Lung microvascular endothelial cell (primary cell): ENCODE measurements around the gene MAN2A1. TPM values are rescaled to one million over a fixed set of nuclear protein-coding genes. Genes with fewer than 3 reads are reported as not detected.

Experiments used
- DNase-seq, 2 donors: peaks; one replicate each; pipeline versions ENCODE4 v3.0.0 to v3.0.0-alpha.2; 2010; ENCODE audit warnings: low read depth in 2 of 2
- total RNA-seq: library from RNA; depleted of rRNA; stranded (reverse); fragments of >200 nt; gene quantifications from 2 replicates; pipeline ENCODE4 v1.2.1, GENCODE V29; 2014

MAN2A1 gene
- total RNA-seq: 42.9 and 45.4 TPM in 2 replicates

- peak; percentile 61 to 77 for DNase-seq
Measured at GRCh38 chr5:109689740-109690241, at the start of gene MAN2A1. Gene MAN2A1 (plus strand): TSS chr5:109689927. CDS start chr5:109690418, 491 bp downstream.

GRCh38 chr5:109640976-109641375 is 48.8 kb upstream of the MAN2A1 start:
- DNase-seq: no peak

GRCh38 chr5:109643791-109644350 is 45.9 kb upstream of the MAN2A1 start:
- no peak for DNase-seq

- DNase-seq: no peak
Measured at GRCh38 chr5:109644829-109645228, 44.9 kb upstream of the MAN2A1 start.

GRCh38 chr5:109645707-109646192 is 44.0 kb upstream of the MAN2A1 start:
- DNase-seq: no peak

GRCh38 chr5:109649318-109649717 is 40.4 kb upstream of the MAN2A1 start:
- DNase-seq: no peak

- no peak for DNase-seq
Measured at GRCh38 chr5:109650493-109650892, 39.2 kb upstream of the MAN2A1 start.

- DNase-seq: no peak
Measured at GRCh38 chr5:109652096-109652495, 37.6 kb upstream of the MAN2A1 start.

- no peak for DNase-seq
Measured at GRCh38 chr5:109653042-109653441, 36.7 kb upstream of the MAN2A1 start.

- DNase-seq: no peak
Measured at GRCh38 chr5:109653561-109654239, 36.0 kb upstream of the MAN2A1 start.

GRCh38 chr5:109654455-109654854 is 35.3 kb upstream of the MAN2A1 start:
- peak in 1 of 2 donors; percentile 55 for DNase-seq

GRCh38 chr5:109655841-109656240 is 33.9 kb upstream of the MAN2A1 start:
- peak; percentile 1 to 12 for DNase-seq

GRCh38 chr5:109656829-109657228 is 32.9 kb upstream of the MAN2A1 start:
- peak; percentile 40 to 94 for DNase-seq

GRCh38 chr5:109659901-109660300 is 29.8 kb upstream of the MAN2A1 start:
- DNase-seq: no peak

GRCh38 chr5:109660301-109660700 is 29.4 kb upstream of the MAN2A1 start:
- DNase-seq: no peak

GRCh38 chr5:109668237-109668636 is 21.5 kb upstream of the MAN2A1 start:
- peak; percentile 11 to 86 for DNase-seq

- DNase-seq: peak in 1 of 2 donors; percentile 29
Measured at GRCh38 chr5:109668668-109669422, 20.9 kb upstream of the MAN2A1 start.

GRCh38 chr5:109669991-109670706 is 19.6 kb upstream of the MAN2A1 start:
- DNase-seq: no peak

GRCh38 chr5:109671136-109671535 is 18.6 kb upstream of the MAN2A1 start:
- no peak for DNase-seq

- no peak for DNase-seq
Measured at GRCh38 chr5:109674596-109674995, 15.1 kb upstream of the MAN2A1 start.

- DNase-seq: no peak
Measured at GRCh38 chr5:109676920-109677319, 12.8 kb upstream of the MAN2A1 start.

- no peak for DNase-seq
Measured at GRCh38 chr5:109678447-109678846, 11.3 kb upstream of the MAN2A1 start.
